GM12878 (cell line): ENCODE data around the gene PPP6R1. TPM values are rescaled to one million over a fixed set of nuclear protein-coding genes. Genes with fewer than 3 reads are reported as not detected.
A peak's percentile ranks its signal among the peaks of the same experiment; 100 is the strongest.

Source experiments
- BCL3 ChIP-seq: IDR thresholded peaks from 2 replicates; pipeline ENCODE4 v1.6.1; 2011; ENCODE audit warnings: borderline replicate concordance, low read depth, mild to moderate bottlenecking, moderate library complexity, low read length; ENCODE audit not compliant: insufficient read depth, poor library complexity, severe bottlenecking
- BRCA1 ChIP-seq: IDR thresholded peaks from 2 replicates; pipeline ENCODE4 v1.6.1; 2011; ENCODE audit warnings: low read depth, low read length, improper control_type of control experiment
- E2F4 ChIP-seq: IDR thresholded peaks from 2 replicates; pipeline ENCODE4 v1.6.1; 2012; ENCODE audit warnings: low read depth, low read length, improper control_type of control experiment
- FOS ChIP-seq: IDR thresholded peaks from 3 replicates; pipeline ENCODE4 v1.6.1; 2011; ENCODE audit warnings: borderline replicate concordance; ENCODE audit not compliant: insufficient read length; ENCODE audit errors: extremely low read depth
- IKZF2 ChIP-seq, 2 experiments: fragments of 450-650 bp; IDR thresholded peaks; 2 replicates each; pipeline ENCODE4 v1.6.1; 2017; ENCODE audit warnings: mild to moderate bottlenecking in 2 of 2, moderate library complexity in 2 of 2
- JUNB ChIP-seq: IDR thresholded peaks from 2 replicates; pipeline ENCODE4 v1.6.1; 2016; ENCODE audit warnings: antibody characterized with exemption, mild to moderate bottlenecking
- JUND ChIP-seq: IDR thresholded peaks from 2 replicates; pipeline ENCODE4 v1.6.1; 2012; ENCODE audit warnings: low read depth, mild to moderate bottlenecking, low read length, improper control_type of control experiment, moderate library complexity
- KDM1A ChIP-seq: fragments of 200-600 bp; sonication (generic); IDR thresholded peaks from 2 replicates; pipeline ENCODE4 v1.6.1; 2016; ENCODE audit warnings: borderline replicate concordance
- MEF2A ChIP-seq: IDR thresholded peaks from 2 replicates; pipeline ENCODE4 v1.6.1; 2011; ENCODE audit warnings: low read depth, mild to moderate bottlenecking, low read length, moderate library complexity; ENCODE audit not compliant: insufficient read depth
- MTA3 ChIP-seq: IDR thresholded peaks from 2 replicates; pipeline ENCODE4 v1.6.1; 2012; ENCODE audit warnings: low read length, inconsistent platforms, borderline replicate concordance
- NFXL1 ChIP-seq: fragments of 450-650 bp; IDR thresholded peaks from 2 replicates; pipeline ENCODE4 v1.6.1; 2017; ENCODE audit warnings: antibody characterized with exemption, mild to moderate bottlenecking, borderline replicate concordance
- NFYA ChIP-seq: IDR thresholded peaks from 2 replicates; pipeline ENCODE4 v1.6.1; 2011; ENCODE audit warnings: low read depth, mild to moderate bottlenecking, low read length, improper control_type of control experiment, borderline replicate concordance
- PAX5 ChIP-seq: IDR thresholded peaks from 2 replicates; pipeline ENCODE4 v1.6.1; 2011; ENCODE audit warnings: low read depth, low read length, borderline replicate concordance
- RBBP5 ChIP-seq: fragments of 200-600 bp; sonication (generic); conservative IDR thresholded peaks from 2 replicates; pipeline ENCODE4 v1.6.1; 2016
- SIN3A ChIP-seq: IDR thresholded peaks from 2 replicates; pipeline ENCODE4 v1.6.1; 2012; ENCODE audit warnings: low read depth, low read length, improper control_type of control experiment
- SMC3 ChIP-seq: IDR thresholded peaks from 2 replicates; pipeline ENCODE4 v1.6.1; 2011; ENCODE audit warnings: low read length, improper control_type of control experiment, borderline replicate concordance
- SP1 ChIP-seq: IDR thresholded peaks from one replicate; pipeline ENCODE4 v1.6.1; 2011; ENCODE audit warnings: low read depth, low read length
- WRNIP1 ChIP-seq: IDR thresholded peaks from 2 replicates; pipeline ENCODE4 v1.6.1; 2011; ENCODE audit warnings: low read depth, low read length, improper control_type of control experiment, borderline replicate concordance
- ZBTB33 ChIP-seq: fragments of 450-650 bp; IDR thresholded peaks from 2 replicates; pipeline ENCODE4 v1.6.1; 2017; ENCODE audit warnings: mild to moderate bottlenecking
- ZZZ3 ChIP-seq: IDR thresholded peaks from 2 replicates; pipeline ENCODE4 v1.6.1; 2011; ENCODE audit warnings: low read depth; ENCODE audit not compliant: control insufficient read depth, insufficient read length
- polyA plus RNA-seq, 11 experiments: library from polyadenylated mRNA; depleted of rRNA in 4 of 11; unstranded in 6 of 11; stranded (reverse) in 5 of 11; fragments of >200 nt; fragmentation: Nextera tagmentation in 4 of 11; fragmentation: Illumina TruSeq in 1 of 11; extraction: Ambion mirVana in 4 of 11; extraction: Trizol in 1 of 11; gene quantifications; 1 replicate in 1 of 11; 2 replicates in 10 of 11; pipeline versions ENCODE4 v1.2.1 to v1.2.3, GENCODE V29; 2011 to 2016; ENCODE audit warnings: inconsistent platforms in 2 of 11, missing spikeins in 2 of 11, low read depth in 1 of 11
- total RNA-seq, 4 experiments: library from RNA; depleted of rRNA in 3 of 4; stranded (reverse); fragments of >200 nt in 3 of 4; fragmentation: Illumina TruSeq in 1 of 4; extraction: Trizol in 1 of 4; gene quantifications; 2 replicates each; pipeline versions ENCODE4 v1.2.1 to v1.2.3, GENCODE V29; 2013 to 2021
- TF ChIP-seq, protein P1 (sequence below): fragments of 450-650 bp; IDR thresholded peaks from 2 replicates; pipeline ENCODE4 v1.6.1; 2018; ENCODE audit warnings: mild to moderate bottlenecking, low read depth, moderate library complexity; ENCODE audit not compliant: partially characterized antibody
- TF ChIP-seq, protein P2 (sequence below): IDR thresholded peaks from 2 replicates; pipeline ENCODE4 v1.6.1; 2011; ENCODE audit warnings: borderline replicate concordance, low read depth, mild to moderate bottlenecking, moderate library complexity, mixed read lengths, low read length; ENCODE audit not compliant: insufficient read depth; ENCODE audit errors: extremely low read length

PPP6R1 gene
- total and polyA plus RNA-seq, 10 of the 15 experiments (the other 5 are each of a cell fraction or from before 2014, with no cell fraction given): 0.80 to 173 (median 63.7) TPM

DNA sequence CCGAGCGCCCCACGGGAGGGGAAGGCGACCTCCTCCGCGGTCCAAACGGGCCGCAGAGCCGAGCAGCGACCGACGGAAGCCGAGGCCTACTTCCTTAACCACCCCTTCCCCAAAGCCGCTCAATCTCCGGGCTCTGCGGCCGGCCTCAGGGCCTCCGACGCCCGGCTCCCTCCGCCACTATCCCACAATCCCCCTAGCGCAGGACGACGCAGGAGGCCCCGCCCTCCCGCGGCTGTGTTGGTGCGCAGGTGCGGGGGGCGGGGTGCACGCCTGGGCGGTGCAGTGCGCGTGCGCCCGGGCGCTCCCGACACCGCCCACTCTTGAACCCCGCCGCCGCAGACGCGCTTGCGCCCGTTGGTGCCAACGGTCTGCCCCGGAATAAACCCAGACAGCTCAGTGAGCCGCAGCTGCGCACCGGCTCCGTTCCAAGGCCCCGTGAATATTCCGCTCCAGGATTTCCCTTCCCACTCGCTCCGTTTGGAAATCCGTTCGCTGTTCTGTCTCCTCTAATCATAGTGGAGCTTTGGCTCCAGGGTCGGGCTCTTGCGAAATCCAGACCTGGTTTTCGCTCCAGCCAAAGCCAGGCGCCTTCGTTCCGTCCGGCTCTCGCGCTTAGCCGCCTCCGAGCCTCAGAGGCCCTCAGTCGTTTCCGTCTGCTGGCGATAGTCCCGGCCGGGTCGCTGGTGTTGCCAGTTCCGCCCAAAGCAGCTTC lies at the start of gene PPP6R1 (continued):
- TF ChIP-seq WRNIP1 (no peak), SMC3 (no peak), RBBP5 (no peak), FOS (no peak), NFXL1 (no peak), JUNB (no peak; the same call in 1 of the 2 replicates), SP1 (peak; percentile 96), IKZF2 (IDR thresholded peaks at IDR 0.05) (peak; percentile 91 to 92), JUND (no peak), NFYA (no peak), BCL3 (no peak), KDM1A (no peak), MTA3 (no peak; the same call in 1 of the 2 replicates), E2F4 (0 out of 2 replicates have a peak, but pooled peaks have one; percentile 22), ZBTB33 (peak; percentile 45; the same call in 1 of the 2 replicates), PAX5 (peak; percentile 65; the same call in 1 of the 2 replicates), SIN3A (no peak; the same call in 1 of the 2 replicates), ZZZ3 (no peak), MEF2A (0 out of 2 replicates have a peak, but pooled peaks have one; percentile 34), BRCA1 (no peak)
- TF ChIP-seq, protein P1, sequence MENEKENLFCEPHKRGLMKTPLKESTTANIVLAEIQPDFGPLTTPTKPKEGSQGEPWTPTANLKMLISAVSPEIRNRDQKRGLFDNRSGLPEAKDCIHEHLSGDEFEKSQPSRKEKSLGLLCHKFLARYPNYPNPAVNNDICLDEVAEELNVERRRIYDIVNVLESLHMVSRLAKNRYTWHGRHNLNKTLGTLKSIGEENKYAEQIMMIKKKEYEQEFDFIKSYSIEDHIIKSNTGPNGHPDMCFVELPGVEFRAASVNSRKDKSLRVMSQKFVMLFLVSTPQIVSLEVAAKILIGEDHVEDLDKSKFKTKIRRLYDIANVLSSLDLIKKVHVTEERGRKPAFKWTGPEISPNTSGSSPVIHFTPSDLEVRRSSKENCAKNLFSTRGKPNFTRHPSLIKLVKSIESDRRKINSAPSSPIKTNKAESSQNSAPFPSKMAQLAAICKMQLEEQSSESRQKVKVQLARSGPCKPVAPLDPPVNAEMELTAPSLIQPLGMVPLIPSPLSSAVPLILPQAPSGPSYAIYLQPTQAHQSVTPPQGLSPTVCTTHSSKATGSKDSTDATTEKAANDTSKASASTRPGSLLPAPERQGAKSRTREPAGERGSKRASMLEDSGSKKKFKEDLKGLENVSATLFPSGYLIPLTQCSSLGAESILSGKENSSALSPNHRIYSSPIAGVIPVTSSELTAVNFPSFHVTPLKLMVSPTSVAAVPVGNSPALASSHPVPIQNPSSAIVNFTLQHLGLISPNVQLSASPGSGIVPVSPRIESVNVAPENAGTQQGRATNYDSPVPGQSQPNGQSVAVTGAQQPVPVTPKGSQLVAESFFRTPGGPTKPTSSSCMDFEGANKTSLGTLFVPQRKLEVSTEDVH: peak; percentile 20
- TF ChIP-seq, protein P2, sequence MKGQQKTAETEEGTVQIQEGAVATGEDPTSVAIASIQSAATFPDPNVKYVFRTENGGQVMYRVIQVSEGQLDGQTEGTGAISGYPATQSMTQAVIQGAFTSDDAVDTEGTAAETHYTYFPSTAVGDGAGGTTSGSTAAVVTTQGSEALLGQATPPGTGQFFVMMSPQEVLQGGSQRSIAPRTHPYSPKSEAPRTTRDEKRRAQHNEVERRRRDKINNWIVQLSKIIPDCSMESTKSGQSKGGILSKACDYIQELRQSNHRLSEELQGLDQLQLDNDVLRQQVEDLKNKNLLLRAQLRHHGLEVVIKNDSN: no peak
